Measurements from ENCODE around the gene TMEM190.

TMEM190 gene

DNA sequence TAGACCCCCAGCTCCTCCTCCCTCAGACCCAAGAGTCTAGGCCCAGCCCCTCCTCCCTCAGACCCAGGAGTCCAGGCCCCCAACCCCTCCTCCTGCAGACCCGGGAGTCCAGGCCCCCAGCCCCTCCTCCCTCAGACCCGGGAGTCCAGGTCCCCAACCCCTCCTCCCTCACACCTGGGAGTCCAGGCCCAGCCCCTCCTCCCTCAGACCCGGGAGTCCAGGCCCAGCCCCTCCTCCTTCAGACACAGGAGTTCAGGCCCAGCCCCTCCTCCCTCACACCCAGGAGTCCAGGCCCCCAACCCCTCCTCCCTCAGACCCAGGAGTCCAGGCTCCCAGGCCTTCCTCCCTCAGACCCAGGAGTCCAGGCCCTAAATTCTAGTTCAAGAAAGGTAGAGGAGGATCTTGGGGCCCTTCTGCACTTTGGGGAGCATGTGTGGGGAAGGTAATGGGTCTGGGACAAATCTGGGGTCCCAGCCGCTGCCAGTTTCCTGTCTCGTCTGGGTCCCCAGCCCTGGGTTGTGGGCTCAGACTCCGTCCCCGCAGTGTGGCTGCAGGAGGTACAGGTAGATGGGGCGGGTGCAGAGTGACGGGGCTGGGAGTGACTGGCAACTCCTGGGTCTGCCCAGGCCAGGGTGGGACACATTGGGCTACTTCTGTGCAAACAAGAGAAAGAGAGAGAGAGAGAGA is 3.2 kb upstream of the TMEM190 start:
- peaks cover 47% of the 10 kb centered on the region for H3K4me1 Mint-ChIP-seq
- H3K9me3 Mint-ChIP-seq: no peaks in the 10 kb centered on the region
- no peak for DNase-seq
- H3K27ac Mint-ChIP-seq: peak overlapping the region; percentile 70
- H3K27me3 Mint-ChIP-seq (ENCODE audit: low read depth, poor library complexity): peaks cover 38% of the 10 kb centered on the region
- TF ChIP-seq, protein P1, sequence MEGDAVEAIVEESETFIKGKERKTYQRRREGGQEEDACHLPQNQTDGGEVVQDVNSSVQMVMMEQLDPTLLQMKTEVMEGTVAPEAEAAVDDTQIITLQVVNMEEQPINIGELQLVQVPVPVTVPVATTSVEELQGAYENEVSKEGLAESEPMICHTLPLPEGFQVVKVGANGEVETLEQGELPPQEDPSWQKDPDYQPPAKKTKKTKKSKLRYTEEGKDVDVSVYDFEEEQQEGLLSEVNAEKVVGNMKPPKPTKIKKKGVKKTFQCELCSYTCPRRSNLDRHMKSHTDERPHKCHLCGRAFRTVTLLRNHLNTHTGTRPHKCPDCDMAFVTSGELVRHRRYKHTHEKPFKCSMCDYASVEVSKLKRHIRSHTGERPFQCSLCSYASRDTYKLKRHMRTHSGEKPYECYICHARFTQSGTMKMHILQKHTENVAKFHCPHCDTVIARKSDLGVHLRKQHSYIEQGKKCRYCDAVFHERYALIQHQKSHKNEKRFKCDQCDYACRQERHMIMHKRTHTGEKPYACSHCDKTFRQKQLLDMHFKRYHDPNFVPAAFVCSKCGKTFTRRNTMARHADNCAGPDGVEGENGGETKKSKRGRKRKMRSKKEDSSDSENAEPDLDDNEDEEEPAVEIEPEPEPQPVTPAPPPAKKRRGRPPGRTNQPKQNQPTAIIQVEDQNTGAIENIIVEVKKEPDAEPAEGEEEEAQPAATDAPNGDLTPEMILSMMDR (IDR thresholded peaks at IDR 0.05): no peak
- peak overlapping the region; percentile 36 for H3K4me3 Mint-ChIP-seq
- H3K36me3 Mint-ChIP-seq (ENCODE audit: low read depth): no peaks in the 10 kb centered on the region

DNA sequence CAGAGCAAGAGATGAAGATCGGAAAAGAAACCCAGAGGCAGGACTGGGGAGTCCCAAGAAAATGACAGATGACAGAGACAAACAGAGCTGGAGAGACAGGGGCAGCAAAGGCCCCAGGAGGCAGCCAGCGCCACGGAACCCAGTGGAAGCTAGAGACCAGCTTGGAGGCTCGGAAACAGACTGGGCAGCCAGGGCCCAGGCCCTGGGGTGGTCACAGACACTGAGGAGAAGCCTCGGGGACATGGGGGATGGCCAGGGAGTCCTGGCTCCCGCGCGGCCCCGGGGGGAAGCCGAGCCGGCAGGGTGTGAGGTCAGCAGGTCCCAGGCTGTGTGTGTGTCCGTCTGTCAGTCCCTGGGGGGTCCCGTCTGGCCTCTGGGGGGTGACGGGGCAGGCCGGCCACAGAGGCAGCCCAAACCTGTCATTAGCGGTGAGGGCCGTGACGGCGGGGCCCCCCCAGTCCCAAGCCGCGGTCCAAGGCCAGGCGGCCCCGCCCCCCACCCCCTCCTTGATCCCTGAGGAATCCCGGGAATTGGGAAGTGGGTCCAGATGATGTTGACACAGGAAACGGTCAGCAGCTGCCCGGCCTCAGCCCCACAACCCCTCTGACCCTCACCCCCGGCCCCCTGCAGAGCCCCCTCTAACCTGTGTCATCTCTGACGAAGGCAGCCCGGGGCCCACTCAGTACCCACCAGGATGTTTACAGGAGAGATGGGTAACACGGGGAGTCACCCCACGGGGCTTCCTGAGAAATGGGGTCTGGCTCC is 2.5 kb upstream of the TMEM190 start:
- peaks cover 38% of the 10 kb centered on the region for H3K27me3 Mint-ChIP-seq (ENCODE audit: low read depth, poor library complexity)
- H3K27ac Mint-ChIP-seq: peak overlapping the region; percentile 70
- no peaks in the 10 kb centered on the region for H3K36me3 Mint-ChIP-seq (ENCODE audit: low read depth)
- TF ChIP-seq, protein P1 (IDR thresholded peaks at IDR 0.05): no peak
- peaks cover 47% of the 10 kb centered on the region for H3K4me1 Mint-ChIP-seq
- H3K4me3 Mint-ChIP-seq: peak overlapping the region; percentile 36
- DNase-seq: peak; percentile 32
- H3K9me3 Mint-ChIP-seq: no peaks in the 10 kb centered on the region

DNA sequence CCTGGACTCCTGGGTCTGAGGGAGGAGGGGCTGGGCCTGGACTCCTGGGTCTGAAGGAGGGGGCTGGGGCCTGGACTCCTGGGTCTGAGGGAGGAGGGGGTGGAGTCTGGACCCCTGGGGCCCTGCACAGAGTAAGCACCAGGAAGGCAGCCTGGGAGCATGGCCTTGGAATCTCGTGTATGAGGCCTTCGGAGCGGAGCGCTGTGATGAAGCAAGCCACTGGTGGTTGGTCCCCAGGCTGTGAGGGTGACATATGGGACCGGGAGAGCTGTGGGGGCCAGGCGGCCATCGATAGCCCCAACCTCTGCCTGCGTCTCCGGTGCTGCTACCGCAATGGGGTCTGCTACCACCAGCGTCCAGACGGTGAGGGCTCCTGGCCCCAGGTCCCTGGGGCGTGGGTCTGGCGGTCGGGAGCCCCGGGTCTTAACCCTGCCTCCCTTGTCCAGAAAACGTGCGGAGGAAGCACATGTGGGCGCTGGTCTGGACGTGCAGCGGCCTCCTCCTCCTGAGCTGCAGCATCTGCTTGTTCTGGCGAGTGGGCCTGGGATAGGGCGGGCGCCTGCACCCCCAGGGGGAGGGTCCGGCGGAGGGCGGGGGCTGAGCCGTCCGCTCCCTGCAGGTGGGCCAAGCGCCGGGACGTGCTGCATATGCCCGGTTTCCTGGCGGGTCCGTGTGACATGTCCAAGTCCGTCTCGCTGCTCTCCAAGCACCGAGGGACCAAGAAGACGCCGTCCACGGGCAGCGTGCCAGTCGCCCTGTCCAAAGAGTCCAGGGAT is 918 bp downstream of the TMEM190 start:
- peaks cover 19% of the 10 kb centered on the region for H3K27me3 Mint-ChIP-seq (ENCODE audit: low read depth, poor library complexity)

GRCh38 chr19:55379174-55379573 is 2.5 kb downstream of the TMEM190 start:
- peaks cover 24% of the 10 kb centered on the region for H3K4me1 Mint-ChIP-seq
- H3K36me3 Mint-ChIP-seq (ENCODE audit: low read depth): peaks cover 3% of the 10 kb centered on the region
- no peak for DNase-seq
- peaks cover 10% of the 10 kb centered on the region for H3K9me3 Mint-ChIP-seq
- TF ChIP-seq, protein P1 (IDR thresholded peaks at IDR 0.05): no peak
- H3K27ac Mint-ChIP-seq: no peak overlapping the region
- no peak overlapping the region for H3K4me3 Mint-ChIP-seq
- H3K27me3 Mint-ChIP-seq (ENCODE audit: low read depth, poor library complexity): peaks cover 26% of the 10 kb centered on the region

More for the DNA sequence above, 918 bp downstream of the TMEM190 start:
- TF ChIP-seq, protein P1 (IDR thresholded peaks at IDR 0.05): no peak
- Mint-ChIP-seq H3K4me3 (peak overlapping the region; percentile 45), H3K9me3 (peaks cover 10% of the 10 kb centered on the region), H3K36me3 (ENCODE audit: low read depth) (peaks cover 3% of the 10 kb centered on the region), H3K4me1 (peaks cover 32% of the 10 kb centered on the region), H3K27ac (no peak overlapping the region)
- peak; percentile 50 for DNase-seq

DNA sequence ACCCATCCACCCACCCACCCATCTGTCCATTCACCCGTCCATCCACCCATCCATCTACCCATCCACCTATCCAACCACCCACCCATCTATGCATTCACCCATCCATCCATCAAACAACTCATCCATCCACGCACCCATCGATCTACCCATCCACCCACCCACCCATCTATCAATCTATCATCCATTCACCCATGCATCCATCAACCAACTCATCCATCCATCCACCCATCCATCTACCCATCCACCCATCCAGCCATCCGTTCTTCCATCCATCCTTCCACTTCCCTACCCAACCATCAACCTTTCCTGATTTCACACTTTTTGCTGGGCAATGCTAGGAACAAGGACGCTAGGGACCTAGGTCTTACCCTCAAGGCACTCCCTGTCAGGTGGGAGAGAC is 5.4 kb downstream of the TMEM190 start:
- TF ChIP-seq, protein P1 (IDR thresholded peaks at IDR 0.05): no peak
- Mint-ChIP-seq H3K27me3 (ENCODE audit: low read depth, poor library complexity) (peaks cover 26% of the 10 kb centered on the region), H3K4me1 (peaks cover 30% of the 10 kb centered on the region), H3K4me3 (peak overlapping the region; percentile 76), H3K9me3 (peaks cover 10% of the 10 kb centered on the region), H3K36me3 (ENCODE audit: low read depth) (peaks cover 11% of the 10 kb centered on the region), H3K27ac (no peak overlapping the region)
- DNase-seq: no peak

All from nephron progenitor cell (in vitro differentiated cells).